DND-41 (cell line): ENCODE measurements around the gene AACS.
"Not testable (repeated sequence)": the region's sequence is repeated elsewhere in the genome, so short reads cannot be mapped to it uniquely, and the experiment has no call there.

Experiments
- ATAC-seq: fragments of 200-7000 bp; cut with Tn5 transposase; 3 replicates; pipeline ENCODE4 v1.9.1; 2021; ENCODE audit warnings: low read depth; ENCODE audit not compliant: insufficient read depth
- DNase-seq: peaks from one replicate; pipeline ENCODE4 v3.0.0-alpha.2; 2020
- H2AFZ ChIP-seq: 2 replicates; pipeline ENCODE4 v1.6.0; 2012; ENCODE audit warnings: low read depth, low read length
- H3K27ac ChIP-seq: 2 replicates; pipeline ENCODE4 v1.5.1; 2012; ENCODE audit warnings: low read length, inconsistent platforms
- H3K27me3 ChIP-seq: fragments of 200-600 bp; sonication (generic); 2 replicates; pipeline ENCODE4 v1.6.0; 2012; ENCODE audit warnings: low read length, mild to moderate bottlenecking, inconsistent platforms; ENCODE audit not compliant: insufficient read depth, poor library complexity
- H3K36me3 ChIP-seq: 2 replicates; pipeline ENCODE4 v1.5.1; 2012; ENCODE audit warnings: low read length, inconsistent platforms; ENCODE audit not compliant: insufficient read depth
- H3K4me1 ChIP-seq: 2 replicates; pipeline ENCODE4 v1.5.1; 2012; ENCODE audit warnings: mild to moderate bottlenecking, low read length; ENCODE audit not compliant: insufficient read depth
- H3K4me2 ChIP-seq: 2 replicates; pipeline ENCODE4 v1.6.0; 2012; ENCODE audit warnings: mild to moderate bottlenecking, moderate library complexity, low read length, inconsistent platforms; ENCODE audit not compliant: insufficient read depth
- H3K4me3 ChIP-seq, 2 experiments: fragments of 200-600 bp in 1 of 2; shearing (Covaris generic) in 1 of 2; 2 replicates each; pipeline ENCODE4 v1.5.1; 2012 to 2016; ENCODE audit warnings: inconsistent platforms in 2 of 2, low read length in 2 of 2, mild to moderate bottlenecking in 2 of 2, low read depth in 1 of 2, moderate library complexity in 1 of 2
- H3K79me2 ChIP-seq: 2 replicates; pipeline ENCODE4 v1.6.0; 2012; ENCODE audit warnings: low read length, inconsistent platforms; ENCODE audit not compliant: insufficient read depth
- H3K9ac ChIP-seq: 2 replicates; pipeline ENCODE4 v1.6.0; 2012; ENCODE audit warnings: low read depth, mild to moderate bottlenecking, inconsistent platforms, low read length, moderate library complexity
- H3K9me3 ChIP-seq: 2 replicates; pipeline ENCODE4 v1.5.1; 2012; ENCODE audit warnings: low read length, moderate library complexity, mild to moderate bottlenecking, inconsistent platforms; ENCODE audit not compliant: insufficient read depth, severe bottlenecking
- H4K20me1 ChIP-seq: 2 replicates; pipeline ENCODE4 v1.6.0; 2012; ENCODE audit warnings: low read length; ENCODE audit not compliant: insufficient read depth
- CTCF ChIP-seq: IDR thresholded peaks from 2 replicates; pipeline ENCODE4 v1.5.1; 2012; ENCODE audit warnings: borderline replicate concordance, low read length, moderate library complexity, mild to moderate bottlenecking; ENCODE audit not compliant: poor library complexity, severe bottlenecking; ENCODE audit errors: extremely low read depth
- EZH2 ChIP-seq: IDR thresholded peaks from 3 replicates; pipeline ENCODE4 v1.6.1; 2012; ENCODE audit warnings: borderline replicate concordance, low read depth, mild to moderate bottlenecking, moderate library complexity, low read length, inconsistent platforms; ENCODE audit not compliant: severe bottlenecking

AACS gene

GRCh38 chr12:125057708-125058107, 7.5 kb upstream of the AACS start:
- H3K9ac ChIP-seq, result no peak overlapping the region
- no peaks in the 10 kb centered on the region for H3K4me1 ChIP-seq
- H2AFZ ChIP-seq, result no peak overlapping the region
- no peaks in the 10 kb centered on the region for H3K79me2 ChIP-seq
- DNase-seq (no peak), ATAC-seq (no peak)
- no peak overlapping the region for H3K4me3 ChIP-seq
- H3K27me3 ChIP-seq, result no peaks in the 10 kb centered on the region
- peaks cover 2% of the 10 kb centered on the region for H3K9me3 ChIP-seq
- TF ChIP-seq EZH2, result no peak
- TF ChIP-seq CTCF, result no peak
- H3K4me2 ChIP-seq, result no peak overlapping the region
- no peaks in the 10 kb centered on the region for H4K20me1 ChIP-seq
- no peaks in the 10 kb centered on the region for H3K36me3 ChIP-seq
- no peak overlapping the region for H3K27ac ChIP-seq

- H3K79me2 ChIP-seq, result 0 out of 2 replicates have a peak, but pooled peaks cover 3% of the 10 kb centered on the region
- no peak overlapping the region for H3K27ac ChIP-seq
- no peaks in the 10 kb centered on the region for H3K27me3 ChIP-seq
- peaks cover 2% of the 10 kb centered on the region for H3K9me3 ChIP-seq
- H3K4me2 ChIP-seq, result no peak overlapping the region
- no peaks in the 10 kb centered on the region for H4K20me1 ChIP-seq
- no peak overlapping the region for H3K9ac ChIP-seq
- no peak for TF ChIP-seq CTCF
- no peak for TF ChIP-seq EZH2
- no peak overlapping the region for H3K4me3 ChIP-seq
- peaks cover 18% of the 10 kb centered on the region for H3K4me1 ChIP-seq
- no peaks in the 10 kb centered on the region for H3K36me3 ChIP-seq
- ATAC-seq (no peak), DNase-seq (no peak)
- H2AFZ ChIP-seq, result no peak overlapping the region
Measured at GRCh38 chr12:125061229-125061628, 4.0 kb upstream of the AACS start.

GRCh38 chr12:125063522-125063921, 1.7 kb upstream of the AACS start:
- not testable (repeated sequence) for H3K27me3 ChIP-seq, H3K9me3 ChIP-seq, ATAC-seq, DNase-seq, H3K36me3 ChIP-seq, H3K27ac ChIP-seq, H2AFZ ChIP-seq, H4K20me1 ChIP-seq, H3K4me2 ChIP-seq, H3K4me3 ChIP-seq, H3K79me2 ChIP-seq, H3K9ac ChIP-seq
- peaks cover 25% of the 10 kb centered on the region for H3K4me1 ChIP-seq

- Histone ChIP-seq H3K4me2 (peak overlapping the region; percentile 91), H3K4me3 (peak overlapping the region; percentile 77 to 84; a peak in 3 of 4 replicates), H3K9ac (peak overlapping the region; percentile 84), H3K27ac (no peak overlapping the region), H3K9me3 (peaks cover 2% of the 10 kb centered on the region), H2AFZ (peak overlapping the region; percentile 93; the same call in 1 of the 2 replicates), H3K27me3 (no peaks in the 10 kb centered on the region), H4K20me1 (peaks cover 9% of the 10 kb centered on the region), H3K4me1 (peaks cover 25% of the 10 kb centered on the region), H3K36me3 (no peaks in the 10 kb centered on the region), H3K79me2 (0 out of 2 replicates have a peak, but pooled peaks cover 3% of the 10 kb centered on the region)
- TF ChIP-seq CTCF (no peak), EZH2 (no peak)
- ATAC-seq (no peak), DNase-seq (no peak)
Measured at GRCh38 chr12:125064492-125064891, 743 bp upstream of the AACS start.
